HG02571 (cell line): Measurements from ENCODE around the gene COQ8A.
"Not testable (repeated sequence)": the region's sequence is repeated elsewhere in the genome, so short reads cannot be mapped to it uniquely, and the experiment has no call there.

Source experiments
- ATAC-seq: cut with Tn5 transposase; IDR thresholded peaks from one replicate; pipeline ENCODE4 v1.9.1; 2021; ENCODE audit warnings: mild to moderate bottlenecking, moderate library complexity; ENCODE audit not compliant: unreplicated experiment

The COQ8A gene

GRCh38 chr1:226920446-226920894 is 19.6 kb upstream of the COQ8A start:
- no peak for ATAC-seq

- ATAC-seq: no peak
Observed at GRCh38 chr1:226921504-226921903, 18.6 kb upstream of the COQ8A start.

GRCh38 chr1:226929260-226930111 is 10.6 kb upstream of the COQ8A start:
- not testable (repeated sequence) for ATAC-seq

GRCh38 chr1:226934483-226935237 is 5.4 kb upstream of the COQ8A start:
- no peak for ATAC-seq

- ATAC-seq: no peak
Observed at GRCh38 chr1:226937940-226938725, 2.0 kb upstream of the COQ8A start.

GRCh38 chr1:226938903-226939437 is 1.1 kb upstream of the COQ8A start:
- no peak for ATAC-seq

GRCh38 chr1:226939438-226940028 is 561 bp upstream of the COQ8A start:
- ATAC-seq: peak; percentile 31

GRCh38 chr1:226940806-226941067 is 643 bp downstream of the COQ8A start:
- ATAC-seq: no peak

GRCh38 chr1:226942392-226942791 is 2.3 kb downstream of the COQ8A start:
- no peak for ATAC-seq

- ATAC-seq: no peak
Observed at GRCh38 chr1:226943156-226943555, 3.1 kb downstream of the COQ8A start.

- ATAC-seq: no peak
Observed at GRCh38 chr1:226943927-226944326, 3.8 kb downstream of the COQ8A start.

GRCh38 chr1:226945106-226945857 is 5.2 kb downstream of the COQ8A start:
- ATAC-seq: no peak

- no peak for ATAC-seq
Observed at GRCh38 chr1:226945858-226946245, 5.8 kb downstream of the COQ8A start.

- no peak for ATAC-seq
Observed at GRCh38 chr1:226946285-226946684, 6.2 kb downstream of the COQ8A start.

GRCh38 chr1:226946841-226947240 is 6.7 kb downstream of the COQ8A start:
- ATAC-seq: no peak

GRCh38 chr1:226948051-226948450 is 8.0 kb downstream of the COQ8A start:
- no peak for ATAC-seq

- no peak for ATAC-seq
Observed at GRCh38 chr1:226948480-226948879, 8.4 kb downstream of the COQ8A start.

- ATAC-seq: no peak
Observed at GRCh38 chr1:226948996-226949395, 8.9 kb downstream of the COQ8A start.

GRCh38 chr1:226949401-226949800 is 9.3 kb downstream of the COQ8A start:
- no peak for ATAC-seq

GRCh38 chr1:226950316-226950715 is 10.2 kb downstream of the COQ8A start:
- no peak for ATAC-seq
